Pancreas (tissue), 10 donors: ENCODE measurements around the gene GPC3. TPM values are rescaled to one million over a fixed set of nuclear protein-coding genes. Genes with fewer than 3 reads are reported as not detected.
A peak's percentile ranks its signal among the peaks of the same experiment; 100 is the strongest.

Experiments used
- ATAC-seq, 4 donors: fragments of 200-7000 bp; cut with Tn5 transposase; one replicate each; pipeline versions ENCODE4 v1.8.0 to v1.9.1; 2020; ENCODE audit warnings: mild to moderate bottlenecking in 4 of 4, moderate library complexity in 4 of 4
- DNase-seq, 6 donors: peaks; one replicate each; pipeline ENCODE4 v3.0.0-alpha.2; 2020
- FAIRE-seq: peaks from 2 replicates; lab custom pipeline; 2012; peaks lifted over from hg19 to GRCh38; lab: Jason Lieb, UNC
- H3K27ac ChIP-seq, 4 donors: fragments of 200-600 bp; sonication (generic); 1 replicate in 3 of 4; 2 replicates in 1 of 4; pipeline versions ENCODE4 v1.5.0 to v1.8.0; 2020
- H3K27me3 ChIP-seq, 4 donors: fragments of 200-600 bp; one replicate each; pipeline ENCODE4 v1.8.0; 2021
- H3K36me3 ChIP-seq, 3 donors: fragments of 200-600 bp; sonication (generic) in 1 of 3; one replicate each; pipeline versions ENCODE4 v1.5.0 to v1.8.0; 2020 to 2021
- H3K4me1 ChIP-seq, 3 donors: fragments of 200-600 bp; one replicate each; pipeline ENCODE4 v1.8.0; 2021
- H3K4me3 ChIP-seq, 4 donors: fragments of 200-600 bp; sonication (generic) in 2 of 4; one replicate each; pipeline versions ENCODE4 v1.5.0 to v1.8.0; 2020 to 2021
- H3K9me3 ChIP-seq, 4 donors: fragments of 200-600 bp; one replicate each; pipeline ENCODE4 v1.8.0; 2021
- CTCF ChIP-seq, 4 donors: fragments of 200-600 bp; sonication (generic) in 3 of 4; IDR thresholded peaks; one replicate each; pipeline versions ENCODE4 v1.5.0 to v1.8.0; 2021; ENCODE audit warnings: antibody characterized with exemption in 4 of 4
- whole genome bisulfite sequencing, 2 donors: extraction: QIAGEN DNeasy Blood & Tissue Kit; methylation state at CpG; one replicate each; pipeline ENCODE4 v1.1.7; 2013; 5-methylcytosine and 5-hydroxymethylcytosine counted together
- intact Hi-C, 3 donors: fragments of 100-400 bp; cut with DNase I; formaldehyde crosslinking; loops; one replicate each; pipeline versions ENCODE4 v1.11.1 to v1.14.2; 2022
- polyA plus RNA-seq, 2 donors: library from polyadenylated mRNA; stranded (reverse); fragments of 200-250 nt; gene quantifications; one replicate each; pipeline ENCODE4 v1.2.3, GENCODE V29; 2013
- total RNA-seq, 6 donors: library from RNA; stranded (reverse); fragmentation: NEBNext Ultra II Directional in 4 of 6; extraction: Animal tissue kit (Norgen Biotek cat#: 25700) in 4 of 6; gene quantifications; one replicate each; pipeline versions ENCODE4 v1.2.1 to v1.2.4, GENCODE V29; 2021 to 2023
- donor health status: healthy with polysubstance abuse.
- donor health status: DM: no; HTN: no; CAD: no; lungs with moderate emphysema.
- donor health status: DM: no; HTN: no; CAD: no.
- donor health status: control.
- donor health status: control.
- donor health status: Bipolar disorder and iron deficiency.
- donor health status: DM: yes; HTN: yes; CAD: no.
- donor health status: DM: no; HTN: no; CAD: no.
- donor health status: DM: no; HTN: no; CAD: no.
- donor health status: DM: yes; HTN: yes; CAD: no.

GPC3 gene
- total and polyA plus RNA-seq, 8 donors: 0.95 to 18.6 (median 2.7) TPM

- intact Hi-C loops: no loop called here
- DNase-seq (no peak), FAIRE-seq (no peak), ATAC-seq (no peak)
- H3K4me1 ChIP-seq: no peaks in the 10 kb centered on the region
- no peak for TF ChIP-seq CTCF (IDR thresholded peaks at IDR 0.05)
- H3K27me3 ChIP-seq: peaks cover 0 to 4% (median 0%) of the 10 kb centered on the region in 4 donors
- no peaks in the 10 kb centered on the region for H3K36me3 ChIP-seq
- no peak overlapping the region for H3K4me3 ChIP-seq
- no peak overlapping the region for H3K27ac ChIP-seq
- no peaks in the 10 kb centered on the region for H3K9me3 ChIP-seq
Measured at GRCh38 chrX:133796282-133796681, 189.1 kb downstream of the GPC3 start.

GRCh38 chrX:133794126-133794525 is 191.3 kb downstream of the GPC3 start:
- Histone ChIP-seq H3K27ac (no peak overlapping the region), H3K9me3 (no peaks in the 10 kb centered on the region), H3K36me3 (no peaks in the 10 kb centered on the region), H3K4me3 (no peak overlapping the region), H3K27me3 (no peaks in the 10 kb centered on the region), H3K4me1 (no peaks in the 10 kb centered on the region)
- WGBS, 2 donors: 61 to 77% methylated on average over 4 of the region's 4 CpGs
- DNase-seq (no peak), FAIRE-seq (no peak), ATAC-seq (no peak)
- intact Hi-C loops: no loop called here
- no peak for TF ChIP-seq CTCF (IDR thresholded peaks at IDR 0.05)

GRCh38 chrX:133793626-133794025 is 191.8 kb downstream of the GPC3 start:
- no peaks in the 10 kb centered on the region for H3K36me3 ChIP-seq
- H3K27ac ChIP-seq: no peak overlapping the region
- FAIRE-seq (no peak), DNase-seq (no peak), ATAC-seq (no peak)
- H3K9me3 ChIP-seq: no peaks in the 10 kb centered on the region
- H3K27me3 ChIP-seq: no peaks in the 10 kb centered on the region
- no peak overlapping the region for H3K4me3 ChIP-seq
- 82 to 90% methylated on average over 2 of the region's 2 CpGs for WGBS, 2 donors
- no peaks in the 10 kb centered on the region for H3K4me1 ChIP-seq
- intact Hi-C loops: no loop called here
- TF ChIP-seq CTCF (IDR thresholded peaks at IDR 0.05): no peak

GRCh38 chrX:133792198-133792953 is 193.0 kb downstream of the GPC3 start:
- peak; percentile 89 to 98 (median 94) for TF ChIP-seq CTCF (IDR thresholded peaks at IDR 0.05)
- no peaks in the 10 kb centered on the region for H3K4me1 ChIP-seq
- no peak overlapping the region for H3K27ac ChIP-seq
- 0 to 7% methylated on average over 7 of the region's 7 CpGs for WGBS, 2 donors
- FAIRE-seq (no peak), ATAC-seq (peak; percentile 85 to 99 (median 96)), DNase-seq (peak; percentile 41 to 80 (median 76))
- no peaks in the 10 kb centered on the region for H3K36me3 ChIP-seq
- no peak overlapping the region for H3K4me3 ChIP-seq
- H3K27me3 ChIP-seq: no peaks in the 10 kb centered on the region
- no peaks in the 10 kb centered on the region for H3K9me3 ChIP-seq
- intact Hi-C loops: no loop called here

GRCh38 chrX:133789829-133790228 is 195.6 kb downstream of the GPC3 start:
- Histone ChIP-seq H3K27me3 (peaks cover 0 to 5% (median 0%) of the 10 kb centered on the region in 4 donors), H3K27ac (no peak overlapping the region), H3K4me1 (no peaks in the 10 kb centered on the region), H3K36me3 (no peaks in the 10 kb centered on the region), H3K4me3 (no peak overlapping the region), H3K9me3 (no peaks in the 10 kb centered on the region)
- ATAC-seq: no peak
- intact Hi-C loops: no loop called here
- 38 to 79% methylated on average over 3 of the region's 3 CpGs for WGBS, 2 donors
- no peak for TF ChIP-seq CTCF (IDR thresholded peaks at IDR 0.05)
- no peak for FAIRE-seq
- DNase-seq: no peak
